GM18907 (cell line): Measurements from ENCODE around the gene SRRM5.
"Not testable (repeated sequence)": the region's sequence is repeated elsewhere in the genome, so short reads cannot be mapped to it uniquely, and the experiment has no call there.

ENCODE experiments used
- ATAC-seq: cut with Tn5 transposase; IDR thresholded peaks from one replicate; pipeline ENCODE4 v1.9.1; 2021; ENCODE audit warnings: mild to moderate bottlenecking, moderate library complexity; ENCODE audit not compliant: unreplicated experiment

SRRM5 gene

GRCh38 chr19:43591904-43592772, 19.8 kb upstream of the SRRM5 start:
- ATAC-seq, result no peak

GRCh38 chr19:43592800-43593350, 19.0 kb upstream of the SRRM5 start:
- no peak for ATAC-seq

- no peak for ATAC-seq
Measured at GRCh38 chr19:43594081-43594697, 17.7 kb upstream of the SRRM5 start.

- peak; percentile 25 for ATAC-seq
Measured at GRCh38 chr19:43594710-43595604, 16.9 kb upstream of the SRRM5 start.

GRCh38 chr19:43595605-43595998, 16.3 kb upstream of the SRRM5 start:
- ATAC-seq, result no peak

- peak; percentile 80 for ATAC-seq
Measured at GRCh38 chr19:43595999-43596841, 15.7 kb upstream of the SRRM5 start, which contains the start of the genes IRGQ and ZNF576. IRGQ (minus strand) TSS chr19:43596134; CDS start chr19:43595338, 796 bp downstream. ZNF576 (plus strand) TSS chr19:43596595; CDS start chr19:43597109, 514 bp downstream.

GRCh38 chr19:43596842-43597461, 14.9 kb upstream of the SRRM5 start:
- no peak for ATAC-seq

GRCh38 chr19:43597876-43598275, 14.0 kb upstream of the SRRM5 start:
- ATAC-seq, result no peak

GRCh38 chr19:43598445-43599240, 13.2 kb upstream of the SRRM5 start:
- no peak for ATAC-seq

GRCh38 chr19:43599635-43600295, 12.1 kb upstream of the SRRM5 start:
- ATAC-seq, result no peak

- not testable (repeated sequence) for ATAC-seq
Measured at GRCh38 chr19:43600326-43600725, 11.6 kb upstream of the SRRM5 start.

- no peak for ATAC-seq
Measured at GRCh38 chr19:43605875-43606568, 5.9 kb upstream of the SRRM5 start.

GRCh38 chr19:43606569-43607229, 5.2 kb upstream of the SRRM5 start:
- no peak for ATAC-seq

GRCh38 chr19:43607238-43608205, 4.4 kb upstream of the SRRM5 start:
- ATAC-seq, result no peak

- ATAC-seq, result no peak
Measured at GRCh38 chr19:43609872-43610271, 2.0 kb upstream of the SRRM5 start.

- ATAC-seq, result no peak
Measured at GRCh38 chr19:43610493-43610892, 1.4 kb upstream of the SRRM5 start.
